CD8-positive, alpha-beta memory T cell (primary cell): Measurements from ENCODE around the gene DDTL. TPM values are rescaled to one million over a fixed set of nuclear protein-coding genes. Genes with fewer than 3 reads are reported as not detected.
A peak's percentile ranks its signal among the peaks of the same experiment; 100 is the strongest.

ENCODE experiments used
- CTCF ChIA-PET: fragments of 350-600 bp; sonication (Branson Sonifier 250); formaldehyde crosslinking; loops from one replicate; lab custom pipeline; 2021; ENCODE audit warnings: antibody characterized with exemption; lab: Charles Lee
- POLR2A ChIA-PET: fragments of 350-600 bp; sonication (Branson Sonifier 250); formaldehyde crosslinking; loops from one replicate; lab custom pipeline; 2021; ENCODE audit warnings: antibody characterized with exemption; lab: Charles Lee
- DNase-seq, 5 donors: peaks; one replicate each; pipeline versions ENCODE4 v3.0.0 to v3.0.0-alpha.2; 2020 to 2022; ENCODE audit warnings: mixed read lengths in 1 of 5
- H3K27ac ChIP-seq: one replicate; pipeline ENCODE4 v1.7.0; 2013; ENCODE audit warnings: low read depth, mild to moderate bottlenecking, low read length, moderate library complexity
- H3K27me3 ChIP-seq: 2 replicates; pipeline ENCODE4 v1.7.0; 2013; ENCODE audit warnings: low read length, mild to moderate bottlenecking; ENCODE audit not compliant: insufficient read depth, poor library complexity, severe bottlenecking
- H3K36me3 ChIP-seq: 2 replicates; pipeline ENCODE4 v1.7.0; 2013; ENCODE audit warnings: mild to moderate bottlenecking, low read length, moderate library complexity; ENCODE audit not compliant: insufficient read depth
- H3K4me1 ChIP-seq: 2 replicates; pipeline ENCODE4 v1.7.0; 2013; ENCODE audit warnings: mild to moderate bottlenecking, low read length, moderate library complexity; ENCODE audit not compliant: insufficient read depth
- H3K4me3 ChIP-seq: 2 replicates; pipeline ENCODE4 v1.7.0; 2013; ENCODE audit warnings: mild to moderate bottlenecking, low read length
- H3K9me3 ChIP-seq: 2 replicates; pipeline ENCODE4 v1.7.0; 2013; ENCODE audit warnings: mild to moderate bottlenecking, low read length
- H3K27ac Mint-ChIP-seq, 8 donors: one replicate each; pipeline ENCODE4 v1.8.0; 2020 to 2021; ENCODE audit warnings: mixed read lengths in 8 of 8, mild to moderate bottlenecking in 6 of 8, inconsistent platforms in 3 of 8, moderate library complexity in 3 of 8
- H3K27me3 Mint-ChIP-seq, 2 donors: one replicate each; pipeline ENCODE4 v1.8.0; 2020 to 2021; ENCODE audit warnings: mixed read lengths in 2 of 2, mild to moderate bottlenecking in 1 of 2, moderate library complexity in 1 of 2
- H3K36me3 Mint-ChIP-seq, 3 donors: one replicate each; pipeline ENCODE4 v1.8.0; 2020 to 2021; ENCODE audit warnings: mixed read lengths in 3 of 3, inconsistent platforms in 1 of 3, mild to moderate bottlenecking in 1 of 3
- H3K4me1 Mint-ChIP-seq, 3 donors: one replicate each; pipeline ENCODE4 v1.8.0; 2020 to 2021; ENCODE audit warnings: mixed read lengths in 3 of 3, inconsistent platforms in 1 of 3, mild to moderate bottlenecking in 1 of 3
- H3K4me3 Mint-ChIP-seq, 7 donors: one replicate each; pipeline ENCODE4 v1.8.0; 2020 to 2021; ENCODE audit warnings: mixed read lengths in 7 of 7, mild to moderate bottlenecking in 6 of 7, moderate library complexity in 4 of 7, inconsistent platforms in 2 of 7
- H3K9me3 Mint-ChIP-seq, 5 donors: one replicate each; pipeline ENCODE4 v1.8.0; 2020 to 2022; ENCODE audit warnings: mixed read lengths in 5 of 5, mild to moderate bottlenecking in 3 of 5, moderate library complexity in 2 of 5, inconsistent platforms in 1 of 5
- polyA plus RNA-seq: library from polyadenylated mRNA; unstranded; fragments of 300-500 nt; fragmentation: Illumina TruSeq; gene quantifications from one replicate; pipeline ENCODE4 v1.2.3, GENCODE V29; 2021
- total RNA-seq, 2 experiments: library from RNA; stranded (reverse); gene quantifications; one replicate each; pipeline ENCODE4 v1.2.3, GENCODE V29; 2021

DDTL gene
- total and polyA plus RNA-seq, 3 experiments from 2014 or later = 2.4 TPM; not detected in 2

- CTCF ChIA-PET = no interaction called here
- H3K4me3 Mint-ChIP-seq = peak overlapping the region in 6 of 7 donors; percentile 0 to 96 (median 49)
- H3K36me3 Mint-ChIP-seq = peaks cover 0 to 8% (median 0%) of the 10 kb centered on the region in 3 donors
- POLR2A ChIA-PET = interaction anchor here (1.2 to 1.7 kb wide), 2 partner anchors 11 to 96 kb away, joined by 3 to 4 read pairs; no protein-coding TSS in a partner anchor
- Histone ChIP-seq H3K4me1 (peaks cover 16% of the 10 kb centered on the region), H3K4me3 (no peak overlapping the region), H3K27ac (no peak overlapping the region), H3K9me3 (no peaks in the 10 kb centered on the region), H3K27me3 (no peaks in the 10 kb centered on the region), H3K36me3 (no peaks in the 10 kb centered on the region)
- peak overlapping the region in 6 of 8 donors; percentile 23 to 94 (median 78) for H3K27ac Mint-ChIP-seq
- peaks cover 0 to 3% (median 0%) of the 10 kb centered on the region in 5 donors for H3K9me3 Mint-ChIP-seq
- H3K27me3 Mint-ChIP-seq = peaks cover 3 to 4% of the 10 kb centered on the region in 2 donors
- peaks cover 24 to 38% (median 37%) of the 10 kb centered on the region in 3 donors for H3K4me1 Mint-ChIP-seq
- no peak for DNase-seq
Observed at GRCh38 chr22:24009227-24010017, 42.7 kb downstream of the DDTL start.

GRCh38 chr22:24010018-24010391 lies 43.3 kb downstream of the DDTL start:
- Histone ChIP-seq H3K4me3 (no peak overlapping the region), H3K27ac (no peak overlapping the region), H3K27me3 (no peaks in the 10 kb centered on the region), H3K36me3 (no peaks in the 10 kb centered on the region), H3K4me1 (peaks cover 16% of the 10 kb centered on the region), H3K9me3 (no peaks in the 10 kb centered on the region)
- DNase-seq = no peak
- H3K9me3 Mint-ChIP-seq = peaks cover 0 to 3% (median 0%) of the 10 kb centered on the region in 5 donors
- ChIA-PET CTCF (interaction anchor here (1.4 kb wide), 1 partner anchor 148 kb away, joined by 6 read pairs; no protein-coding TSS in a partner anchor), POLR2A (interaction anchor here (0.8 to 1.7 kb wide), 4 partner anchors 10 to 97 kb away, joined by 3 to 4 read pairs (median 4); no protein-coding TSS in a partner anchor)
- H3K36me3 Mint-ChIP-seq = peaks cover 0 to 8% (median 0%) of the 10 kb centered on the region in 3 donors
- peak overlapping the region in 6 of 7 donors; percentile 70 to 96 (median 72) for H3K4me3 Mint-ChIP-seq
- H3K4me1 Mint-ChIP-seq = peaks cover 28 to 41% (median 41%) of the 10 kb centered on the region in 3 donors
- H3K27ac Mint-ChIP-seq = peak overlapping the region; percentile 55 to 98 (median 78)
- H3K27me3 Mint-ChIP-seq = peaks cover 0 to 4% of the 10 kb centered on the region in 2 donors

GRCh38 chr22:24011735-24012068 lies 45.0 kb downstream of the DDTL start:
- Mint-ChIP-seq H3K36me3 (peaks cover 6 to 15% (median 7%) of the 10 kb centered on the region in 3 donors), H3K4me1 (peaks cover 32 to 50% (median 41%) of the 10 kb centered on the region in 3 donors), H3K27ac (peak overlapping the region; percentile 94 to 98 (median 98)), H3K27me3 (peaks cover 0 to 4% of the 10 kb centered on the region in 2 donors), H3K9me3 (peaks cover 0 to 5% (median 0%) of the 10 kb centered on the region in 5 donors), H3K4me3 (peak overlapping the region; percentile 91 to 99 (median 96))
- no peak for DNase-seq
- ChIA-PET CTCF (no interaction called here), POLR2A (no interaction called here)
- Histone ChIP-seq H3K36me3 (no peaks in the 10 kb centered on the region), H3K4me3 (peak overlapping the region; percentile 81), H3K27ac (peak overlapping the region; percentile 87), H3K27me3 (no peaks in the 10 kb centered on the region), H3K9me3 (no peaks in the 10 kb centered on the region), H3K4me1 (peaks cover 16% of the 10 kb centered on the region)

GRCh38 chr22:24016156-24016555 lies 49.5 kb downstream of the DDTL start:
- Histone ChIP-seq H3K9me3 (no peaks in the 10 kb centered on the region), H3K4me1 (peaks cover 11% of the 10 kb centered on the region), H3K27me3 (no peaks in the 10 kb centered on the region), H3K27ac (no peak overlapping the region), H3K4me3 (no peak overlapping the region), H3K36me3 (no peaks in the 10 kb centered on the region)
- DNase-seq = no peak
- Mint-ChIP-seq H3K9me3 (peaks cover 0 to 3% (median 0%) of the 10 kb centered on the region in 5 donors), H3K27ac (no peak overlapping the region), H3K4me3 (peak overlapping the region in 1 of 7 donors; percentile 68), H3K27me3 (no peaks in the 10 kb centered on the region), H3K4me1 (peaks cover 39 to 52% (median 50%) of the 10 kb centered on the region in 3 donors), H3K36me3 (peaks cover 7 to 26% (median 10%) of the 10 kb centered on the region in 3 donors)
- CTCF ChIA-PET = no interaction called here
- POLR2A ChIA-PET = interaction anchor here (0.7 kb wide), 1 partner anchor 226 kb away, joined by 7 read pairs; no protein-coding TSS in a partner anchor

- Histone ChIP-seq H3K4me3 (no peak overlapping the region), H3K27ac (no peak overlapping the region), H3K27me3 (no peaks in the 10 kb centered on the region), H3K36me3 (no peaks in the 10 kb centered on the region), H3K4me1 (no peaks in the 10 kb centered on the region), H3K9me3 (no peaks in the 10 kb centered on the region)
- DNase-seq = no peak
- Mint-ChIP-seq H3K27me3 (no peaks in the 10 kb centered on the region), H3K36me3 (peaks cover 3 to 37% (median 14%) of the 10 kb centered on the region in 3 donors), H3K4me3 (no peak overlapping the region), H3K4me1 (peaks cover 38 to 56% (median 52%) of the 10 kb centered on the region in 3 donors), H3K9me3 (peaks cover 0 to 2% (median 0%) of the 10 kb centered on the region in 5 donors), H3K27ac (no peak overlapping the region)
- ChIA-PET POLR2A (no interaction called here), CTCF (no interaction called here)
Observed at GRCh38 chr22:24021304-24021703, 54.6 kb downstream of the DDTL start.

Other genes starting within 250 kb of the DDTL start
- 1 to 10 TPM; 3.4 to 3.7 TPM for gene ZNF70, start 215.8 kb upstream of the DDTL start, total RNA-seq
- 0.35 TPM for gene ZNF70, start 215.8 kb upstream of the DDTL start, polyA plus RNA-seq
- gene VPREB3, start 212.5 kb upstream of the DDTL start, total RNA-seq = not detected
- not detected for gene VPREB3, start 212.5 kb upstream of the DDTL start, polyA plus RNA-seq
- under 1 TPM; 0.81 to 0.93 TPM for gene C22orf15, start 203.9 kb upstream of the DDTL start, total RNA-seq
- gene C22orf15, start 203.9 kb upstream of the DDTL start, polyA plus RNA-seq = 0.75 TPM
- 100 to 1,000 TPM; 172 to 186 TPM for gene CHCHD10, start 198.9 kb upstream of the DDTL start, total RNA-seq
- gene CHCHD10, start 198.9 kb upstream of the DDTL start, polyA plus RNA-seq = 34.0 TPM
- gene MMP11, start 194.0 kb upstream of the DDTL start, total RNA-seq = 1 to 10 TPM in 1 of 2 experiments, under 1 TPM in 1; 0.90 to 1.6 TPM
- 1.9 TPM for gene MMP11, start 194.0 kb upstream of the DDTL start, polyA plus RNA-seq
- 100 to 1,000 TPM; 113 to 120 TPM for gene SMARCB1, start 179.9 kb upstream of the DDTL start, total RNA-seq
- 40.4 TPM for gene SMARCB1, start 179.9 kb upstream of the DDTL start, polyA plus RNA-seq
- gene DERL3, start 127.9 kb upstream of the DDTL start, total RNA-seq = 1 to 10 TPM; 5.4 to 5.8 TPM
- gene DERL3, start 127.9 kb upstream of the DDTL start, polyA plus RNA-seq = 0.28 TPM
- 1 to 10 TPM; 7.1 to 9.0 TPM for gene SLC2A11, start 109.0 kb upstream of the DDTL start, total RNA-seq
- gene SLC2A11, start 109.0 kb upstream of the DDTL start, polyA plus RNA-seq = 5.2 TPM
- gene MIF, start 72.5 kb upstream of the DDTL start, total RNA-seq = 100 to 1,000 TPM; 804 to 830 TPM
- 1,220 TPM for gene MIF, start 72.5 kb upstream of the DDTL start, polyA plus RNA-seq
- gene GSTT2B, start 5.7 kb upstream of the DDTL start, total RNA-seq = not detected
- not detected for gene GSTT2B, start 5.7 kb upstream of the DDTL start, polyA plus RNA-seq
- 10 to 100 TPM; 84.5 to 88.2 TPM for gene DDT, start 7.6 kb downstream of the DDTL start, total RNA-seq
- 109 TPM for gene DDT, start 7.6 kb downstream of the DDTL start, polyA plus RNA-seq
- not detected for gene GSTT2, start 13.2 kb downstream of the DDTL start, total RNA-seq
- not detected for gene GSTT2, start 13.2 kb downstream of the DDTL start, polyA plus RNA-seq
- not detected for gene GSTT4, start 38.6 kb downstream of the DDTL start, total RNA-seq
- gene GSTT4, start 38.6 kb downstream of the DDTL start, polyA plus RNA-seq = not detected
- gene CABIN1, start 44.4 kb downstream of the DDTL start, total RNA-seq = 10 to 100 TPM; 69.0 to 71.6 TPM
- 13.0 TPM for gene CABIN1, start 44.4 kb downstream of the DDTL start, polyA plus RNA-seq
- gene SUSD2, start 214.6 kb downstream of the DDTL start, total RNA-seq = under 1 TPM; 0.31 to 0.48 TPM
- gene SUSD2, start 214.6 kb downstream of the DDTL start, polyA plus RNA-seq = not detected